B cell (primary cell): Measurements from ENCODE around the gene FAM184B. TPM values are rescaled to one million over a fixed set of nuclear protein-coding genes. Genes with fewer than 3 reads are reported as not detected.

Experiments
- ATAC-seq: fragments of 200-7000 bp; cut with Tn5 transposase; one replicate; pipeline ENCODE4 v1.10.0; 2021; ENCODE audit warnings: low read depth, mild to moderate bottlenecking, moderate number of reproducible peaks, moderate library complexity
- CTCF ChIA-PET: fragments of 350-600 bp; sonication (Branson Sonifier 250); formaldehyde crosslinking; loops from one replicate; lab custom pipeline; 2021; ENCODE audit warnings: antibody characterized with exemption, inconsistent platforms; lab: Charles Lee
- POLR2A ChIA-PET: fragments of 350-600 bp; sonication (Branson Sonifier 250); formaldehyde crosslinking; loops from one replicate; lab custom pipeline; 2021; ENCODE audit warnings: antibody characterized with exemption; lab: Charles Lee
- DNase-seq: peaks from one replicate; pipeline ENCODE4 v3.0.0; 2013
- H2AFZ ChIP-seq: 2 replicates; pipeline ENCODE4 v1.6.1; 2012; ENCODE audit warnings: mild to moderate bottlenecking, low read depth, low read length; ENCODE audit not compliant: insufficient read depth, poor library complexity, severe bottlenecking
- H3K27ac ChIP-seq, 2 donors: 1 replicate in 1 of 2; 2 replicates in 1 of 2; pipeline ENCODE4 v1.5.1; 2012 to 2013; ENCODE audit warnings: low read length in 2 of 2, mild to moderate bottlenecking in 2 of 2, moderate library complexity in 1 of 2
- H3K27me3 ChIP-seq, 4 experiments: fragments of 200-600 bp in 1 of 4; sonication (generic) in 1 of 4; replicated peaks in 1 of 4; 1 replicate in 2 of 4; 2 replicates in 2 of 4; pipeline versions ENCODE4 v1.6.1 to v1.7.0; 2013 to 2016; ENCODE audit warnings: low read length in 3 of 4, mild to moderate bottlenecking in 2 of 4, mixed read lengths in 1 of 4, moderate library complexity in 1 of 4; ENCODE audit not compliant: insufficient read depth in 4 of 4, control insufficient read depth in 3 of 4; ENCODE audit errors: control extremely low read depth in 1 of 4
- H3K36me3 ChIP-seq, 2 experiments: replicated peaks in 1 of 2; 1 replicate in 1 of 2; 2 replicates in 1 of 2; pipeline versions ENCODE4 v1.6.1 to v1.7.1; 2013; ENCODE audit warnings: low read length in 1 of 2; ENCODE audit not compliant: insufficient read depth in 2 of 2, control insufficient read depth in 1 of 2; ENCODE audit errors: control extremely low read depth in 1 of 2, extremely low read depth in 1 of 2
- H3K4me1 ChIP-seq, 2 donors: fragments of 200-600 bp in 1 of 2; sonication (generic) in 1 of 2; 1 replicate in 1 of 2; 2 replicates in 1 of 2; pipeline versions ENCODE4 v1.5.1 to v1.6.1; 2013 to 2017; ENCODE audit warnings: low read length in 2 of 2; ENCODE audit not compliant: control insufficient read depth in 2 of 2, insufficient read depth in 2 of 2
- H3K4me2 ChIP-seq: replicated peaks from 2 replicates; pipeline ENCODE3; 2012; ENCODE audit warnings: mild to moderate bottlenecking, low read depth, low read length; ENCODE audit not compliant: poor library complexity, severe bottlenecking
- H3K4me3 ChIP-seq, 5 experiments: fragments of 200-600 bp in 1 of 5; sonication (generic) in 1 of 5; 1 replicate in 3 of 5; 2 replicates in 2 of 5; pipeline versions ENCODE4 v1.5.1 to v1.7.0; 2011 to 2016; ENCODE audit warnings: low read length in 4 of 5, mild to moderate bottlenecking in 4 of 5, low read depth in 2 of 5, control low read depth in 1 of 5, moderate library complexity in 1 of 5; ENCODE audit not compliant: insufficient read depth in 1 of 5; ENCODE audit errors: control extremely low read depth in 1 of 5, extremely low read depth in 1 of 5
- H3K79me2 ChIP-seq: fragments of 200-600 bp; sonication (generic); one replicate; pipeline ENCODE4 v1.6.0; 2016; ENCODE audit warnings: low read length; ENCODE audit not compliant: control insufficient read depth, insufficient read depth
- H3K9ac ChIP-seq: fragments of 200-600 bp; sonication (generic); 2 replicates; pipeline ENCODE4 v1.6.1; 2017; ENCODE audit warnings: mild to moderate bottlenecking, low read length, moderate library complexity
- H3K9me3 ChIP-seq, 3 donors: one replicate each; pipeline versions ENCODE4 v1.6.1 to v1.7.1; 2013; ENCODE audit warnings: low read length in 2 of 3; ENCODE audit not compliant: control insufficient read depth in 2 of 3, insufficient read depth in 1 of 3; ENCODE audit errors: control extremely low read depth in 1 of 3
- H4K20me1 ChIP-seq: 2 replicates; pipeline ENCODE4 v1.6.0; 2012; ENCODE audit warnings: mild to moderate bottlenecking, low read length; ENCODE audit not compliant: insufficient read depth, control insufficient read depth, poor library complexity, severe bottlenecking
- H3K27ac Mint-ChIP-seq: one replicate; pipeline ENCODE4 v1.8.0; 2021; ENCODE audit warnings: mixed read lengths
- H3K27me3 Mint-ChIP-seq: one replicate; pipeline ENCODE4 v1.8.0; 2021; ENCODE audit warnings: mixed read lengths
- H3K4me1 Mint-ChIP-seq: one replicate; pipeline ENCODE4 v1.8.0; 2021; ENCODE audit warnings: mixed read lengths
- H3K4me3 Mint-ChIP-seq: one replicate; pipeline ENCODE4 v1.8.0; 2021; ENCODE audit warnings: mixed read lengths
- H3K9me3 Mint-ChIP-seq: one replicate; pipeline ENCODE4 v1.8.0; 2022; ENCODE audit warnings: mixed read lengths; ENCODE audit not compliant: insufficient read depth
- CTCF ChIP-seq: fragments of 200-600 bp; IDR thresholded peaks from one replicate; pipeline ENCODE4 v1.8.0; 2022; ENCODE audit warnings: antibody characterized with exemption, mild to moderate bottlenecking
- EZH2 ChIP-seq: IDR thresholded peaks from 2 replicates; pipeline ENCODE4 v1.6.1; 2012; ENCODE audit warnings: borderline replicate concordance, low read depth, mild to moderate bottlenecking, moderate library complexity, low read length; ENCODE audit not compliant: insufficient read depth, poor library complexity, severe bottlenecking
- WGBS: methylation state at CpG from one replicate; pipeline ENCODE4 v1.1.5; 2013; ENCODE audit warnings: missing lambda C conversion rate; ENCODE audit not compliant: insufficient coverage; 5-methylcytosine and 5-hydroxymethylcytosine counted together
- intact Hi-C: fragments of 100-400 bp; cut with micrococcal nuclease; formaldehyde crosslinking; loops from one replicate; pipeline ENCODE4 v1.10.0; 2022
- polyA plus RNA-seq: library from polyadenylated mRNA; depleted of rRNA; stranded (reverse); fragments of >200 nt; gene quantifications from 2 replicates; pipeline ENCODE4 v1.2.3, GENCODE V29; 2012
- total RNA-seq, 2 donors: library from RNA; stranded (reverse); fragments of 120-200 nt in 1 of 2; gene quantifications; 1 replicate in 1 of 2; 2 replicates in 1 of 2; pipeline versions ENCODE4 v1.2.3 to v1.2.4, GENCODE V29; 2013 to 2022

The FAM184B gene
- total and polyA plus RNA-seq, 2 donors (not counting 1 experiment from before 2014, with no cell fraction given) = not detected

- no peaks in the 10 kb centered on the region for H3K27me3 Mint-ChIP-seq
- no peak for ATAC-seq
- TF ChIP-seq CTCF = no peak
- TF ChIP-seq EZH2 = no peak
- no peak overlapping the region for H3K27ac Mint-ChIP-seq
- H3K4me3 Mint-ChIP-seq = no peak overlapping the region
- Histone ChIP-seq H3K9me3 (no peaks in the 10 kb centered on the region), H2AFZ (no peak overlapping the region), H3K4me1 (peaks cover 27 to 28% of the 10 kb centered on the region in 2 donors), H3K4me3 (no peak overlapping the region), H4K20me1 (peaks cover 28% of the 10 kb centered on the region), H3K27me3 (no peaks in the 10 kb centered on the region), H3K4me2 (no peak overlapping the region), H3K36me3 (peaks cover 5 to 26% of the 10 kb centered on the region in 2 experiments), H3K79me2 (peaks cover 84% of the 10 kb centered on the region), H3K27ac (peak overlapping the region in 1 of 2 donors; percentile 24), H3K9ac (no peak overlapping the region)
- WGBS = no CpG with 5 or more reads among the region's 3 CpGs
- no peaks in the 10 kb centered on the region for H3K9me3 Mint-ChIP-seq
- H3K4me1 Mint-ChIP-seq = peaks cover 46% of the 10 kb centered on the region
- DNase-seq = no peak
- POLR2A ChIA-PET = no interaction called here
- CTCF ChIA-PET = interaction anchor here (1.7 to 2.3 kb wide), 2 partner anchors 11 to 257 kb away, joined by 5 to 16 read pairs; no protein-coding TSS in a partner anchor
- intact Hi-C loops = no loop called here
Observed at GRCh38 chr4:17805580-17806155, 24.2 kb upstream of the FAM184B start.

- Mint-ChIP-seq H3K9me3 (no peaks in the 10 kb centered on the region), H3K27ac (no peak overlapping the region), H3K4me3 (no peak overlapping the region), H3K4me1 (peaks cover 2% of the 10 kb centered on the region), H3K27me3 (no peaks in the 10 kb centered on the region)
- H3K27ac ChIP-seq = no peak overlapping the region
- POLR2A ChIA-PET = no interaction called here
- TF ChIP-seq CTCF = no peak
- no peak for TF ChIP-seq EZH2
- DNase-seq (no peak), ATAC-seq (no peak)
- 100% methylated on average over 1 of the region's 1 CpG for WGBS
- no peak overlapping the region for H3K4me3 ChIP-seq
- no peak overlapping the region for H3K9ac ChIP-seq
- no peak overlapping the region for H2AFZ ChIP-seq
- no peaks in the 10 kb centered on the region for H3K27me3 ChIP-seq
- H3K4me2 ChIP-seq = no peak overlapping the region
- CTCF ChIA-PET = interaction anchor here (2.7 kb wide), 1 partner anchor 11 kb away, joined by 11 read pairs; the partner anchor contains the start of genes DCAF16 and NCAPG
- no peaks in the 10 kb centered on the region for H3K9me3 ChIP-seq
- no peaks in the 10 kb centered on the region for H3K4me1 ChIP-seq
- intact Hi-C loops = no loop called here
- H4K20me1 ChIP-seq = no peaks in the 10 kb centered on the region
- peaks cover 9% of the 10 kb centered on the region for H3K79me2 ChIP-seq
- H3K36me3 ChIP-seq = peaks cover 5 to 7% of the 10 kb centered on the region in 2 experiments
Observed at GRCh38 chr4:17797808-17798207, 16.4 kb upstream of the FAM184B start.
